GM13976 (cell line): ENCODE data around the gene CAPN2.

ENCODE experiments used
- DNase-seq: peaks from one replicate; pipeline ENCODE4 v3.0.0; 2012; ENCODE audit warnings: low spot score
- CTCF ChIP-seq: IDR thresholded peaks from 2 replicates; pipeline ENCODE4 v1.5.1; 2012; ENCODE audit warnings: borderline replicate concordance, mild to moderate bottlenecking; ENCODE audit not compliant: insufficient read depth; ENCODE audit errors: extremely low read depth, missing control alignments, control extremely low read depth
- in situ Hi-C: fragments of 300-500 bp; cut with MboI; formaldehyde crosslinking; loops from one replicate; pipeline ENCODE4 v1.12.0; 2022; ENCODE audit warnings: low sequenced_read_pairs, mixed read lengths, inconsistent platforms; ENCODE audit not compliant: unreplicated experiment

The CAPN2 gene

DNA sequence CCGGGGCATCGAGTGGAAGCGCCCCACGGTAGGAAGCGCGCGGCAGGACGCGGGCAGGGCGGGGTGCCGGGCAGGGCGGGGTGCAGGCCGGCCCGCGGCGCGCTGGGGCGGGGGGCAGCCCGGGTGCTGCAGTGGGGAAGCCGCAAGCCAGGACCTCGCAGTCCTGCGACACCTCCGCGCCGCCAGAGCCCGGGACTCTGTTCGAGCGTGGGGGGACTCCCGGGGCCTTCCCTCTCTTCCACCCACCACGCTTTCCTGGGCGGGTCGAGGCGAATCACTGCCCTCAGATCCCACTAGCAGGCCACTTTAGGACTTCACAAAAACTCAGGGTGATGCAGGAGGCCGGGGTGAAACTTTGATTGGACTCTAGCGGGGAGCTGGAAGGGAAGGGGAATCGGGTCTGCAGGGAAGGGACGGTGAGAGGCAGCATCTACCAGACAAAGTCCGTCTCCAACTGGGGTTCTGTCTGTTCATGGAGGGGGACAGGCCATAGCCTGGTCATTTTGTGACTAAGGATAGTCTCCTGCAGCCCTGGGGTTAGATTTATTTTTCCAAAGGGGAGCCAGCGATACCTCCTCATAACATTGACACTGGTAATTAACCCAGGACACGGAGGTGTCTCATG lies 623 bp downstream of the CAPN2 start:
- DNase-seq, result peak; percentile 46
- in situ Hi-C loops, result no loop called here
- no peak for TF ChIP-seq CTCF

DNA sequence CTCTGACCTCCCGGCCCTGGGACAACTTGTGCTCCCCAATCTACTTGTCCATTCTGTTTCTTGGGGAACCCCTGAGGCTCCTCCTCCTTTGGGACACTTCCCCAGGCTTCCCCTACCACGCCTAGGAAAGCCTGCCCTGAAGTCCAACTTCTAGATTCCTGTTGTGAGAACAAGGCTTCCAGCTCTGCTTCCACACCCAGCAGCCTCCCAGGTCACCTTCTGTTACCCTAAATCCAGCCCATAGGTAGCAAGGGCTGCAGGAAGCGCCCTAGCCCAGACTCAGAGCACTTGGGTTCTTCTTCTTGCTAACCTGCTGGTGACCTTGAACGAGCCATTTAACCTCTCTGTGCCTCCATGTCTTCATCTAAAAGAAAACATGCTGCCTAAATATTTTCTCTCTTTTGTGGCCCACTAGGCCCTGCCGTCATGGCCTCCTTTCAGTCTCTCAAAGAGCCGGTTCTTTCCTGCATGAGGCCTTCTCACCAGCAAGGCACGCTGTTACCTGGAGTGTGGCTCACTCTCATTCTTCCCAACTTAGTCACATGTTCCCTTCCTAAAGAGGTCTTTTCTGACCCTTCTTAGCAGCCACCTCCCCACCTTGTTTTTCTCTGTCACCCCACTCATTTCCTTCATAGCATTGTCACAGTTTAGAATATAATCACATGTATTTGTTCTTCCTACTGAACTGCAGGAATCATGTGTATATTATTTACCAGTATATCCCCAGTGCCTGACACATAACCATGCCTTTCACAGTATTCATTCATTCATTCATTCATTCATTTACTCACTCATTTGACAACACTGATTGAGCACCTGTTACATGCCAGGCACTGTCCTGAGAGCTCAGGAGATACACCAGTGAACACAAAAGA lies 1.4 kb downstream of the CAPN2 start:
- DNase-seq, result no peak
- in situ Hi-C loops, result no loop called here
- no peak for TF ChIP-seq CTCF

GRCh38 chr1:223714421-223714724 lies 2.0 kb downstream of the CAPN2 start:
- no peak for DNase-seq
- TF ChIP-seq CTCF, result no peak
- in situ Hi-C loops, result no loop called here

GRCh38 chr1:223714849-223715603 lies 2.7 kb downstream of the CAPN2 start:
- TF ChIP-seq CTCF, result no peak
- DNase-seq, result no peak
- in situ Hi-C loops, result no loop called here

DNA sequence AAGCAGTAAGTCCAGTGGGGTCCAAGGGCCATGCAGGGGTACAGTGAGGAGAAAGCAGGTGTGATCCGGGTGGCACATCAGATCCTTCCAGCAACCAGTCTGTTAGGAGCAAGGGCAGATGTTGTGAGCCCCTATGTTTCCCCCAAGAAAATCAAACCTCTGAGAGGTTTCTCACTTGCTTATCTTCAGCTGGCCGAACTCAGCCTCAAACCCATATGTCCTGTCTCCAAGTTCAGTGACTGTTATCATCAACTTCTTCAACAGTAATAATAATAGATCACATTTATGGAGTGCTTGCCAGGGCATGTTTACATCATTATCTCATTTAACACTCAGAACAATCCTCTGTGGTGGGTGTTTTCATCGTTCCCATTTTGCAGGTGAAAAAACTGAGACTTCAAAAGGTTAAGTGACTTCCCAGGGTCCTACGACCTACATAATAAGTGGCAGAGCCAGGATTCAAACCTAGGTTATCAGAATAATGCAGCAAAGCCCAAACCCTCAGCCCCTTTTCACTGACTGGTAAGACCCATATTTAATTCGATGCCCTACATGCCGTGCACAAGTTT lies 3.3 kb downstream of the CAPN2 start:
- no peak for TF ChIP-seq CTCF
- in situ Hi-C loops, result no loop called here
- no peak for DNase-seq

DNA sequence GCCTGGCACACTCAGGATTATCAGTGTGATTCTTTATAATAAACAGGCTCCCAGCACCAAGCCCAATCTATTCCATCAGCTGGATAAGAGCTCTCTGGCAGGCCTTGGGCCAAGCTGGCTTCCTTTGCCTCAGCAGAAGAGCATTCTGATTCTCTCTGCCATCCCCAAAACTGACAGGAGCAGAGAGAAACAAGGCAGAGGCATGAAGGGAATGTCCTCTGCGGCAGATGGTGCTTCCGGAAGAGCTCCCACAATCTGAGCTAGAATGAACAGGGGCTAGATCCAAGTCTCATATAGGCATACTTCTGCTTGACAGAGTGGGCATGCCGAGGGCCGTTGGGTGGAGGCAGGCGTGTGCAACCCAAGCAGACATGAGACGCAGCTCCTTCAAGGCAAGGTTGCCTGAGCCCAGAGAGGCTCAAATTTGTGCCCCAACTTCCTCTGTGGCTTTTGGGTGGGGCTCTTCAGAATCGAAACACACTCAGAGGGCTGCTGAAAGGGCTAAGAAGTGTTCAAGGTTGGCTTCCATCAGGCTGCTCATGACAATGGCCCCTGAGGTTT lies 4.0 kb downstream of the CAPN2 start:
- in situ Hi-C loops, result no loop called here
- DNase-seq, result no peak
- no peak for TF ChIP-seq CTCF
